Trophoblast cell (in vitro differentiated cells and primary cell): Measurements from ENCODE around the gene CNNM2.
"Not testable (repeated sequence)": the region's sequence is repeated elsewhere in the genome, so short reads cannot be mapped to it uniquely, and the experiment has no call there.

Source experiments
- DNase-seq, 2 donors: peaks; one replicate each; pipeline ENCODE4 v3.0.0-alpha.2; 2016
- H2AFZ ChIP-seq: 2 replicates; pipeline ENCODE4 v1.6.1; 2013; ENCODE audit warnings: low read length, moderate library complexity, mild to moderate bottlenecking; ENCODE audit not compliant: insufficient read depth, poor library complexity
- H2AK5ac ChIP-seq: 2 replicates; pipeline ENCODE4 v1.6.1; 2013; ENCODE audit warnings: mild to moderate bottlenecking, low read length
- H2BK120ac ChIP-seq: 2 replicates; pipeline ENCODE4 v1.6.1; 2013; ENCODE audit warnings: low read length, mild to moderate bottlenecking, moderate library complexity; ENCODE audit not compliant: insufficient read depth, poor library complexity
- H2BK12ac ChIP-seq: 2 replicates; pipeline ENCODE4 v1.6.1; 2013; ENCODE audit warnings: mild to moderate bottlenecking, low read length, moderate library complexity
- H2BK5ac ChIP-seq: 2 replicates; pipeline ENCODE4 v1.6.1; 2013; ENCODE audit warnings: low read length, low read depth, moderate library complexity, mild to moderate bottlenecking; ENCODE audit not compliant: poor library complexity
- H3K14ac ChIP-seq: 2 replicates; pipeline ENCODE4 v1.6.1; 2013; ENCODE audit warnings: mild to moderate bottlenecking, low read length
- H3K18ac ChIP-seq: 2 replicates; pipeline ENCODE4 v1.6.1; 2013; ENCODE audit warnings: mild to moderate bottlenecking, low read length
- H3K23ac ChIP-seq: 2 replicates; pipeline ENCODE4 v1.6.1; 2013; ENCODE audit warnings: low read length
- H3K27ac ChIP-seq: 2 replicates; pipeline ENCODE4 v1.5.1; 2013; ENCODE audit warnings: low read depth, mild to moderate bottlenecking, inconsistent platforms, low read length, moderate library complexity
- H3K27me3 ChIP-seq: 2 replicates; pipeline ENCODE4 v1.6.1; 2013; ENCODE audit warnings: inconsistent platforms, mild to moderate bottlenecking, low read length, moderate library complexity; ENCODE audit not compliant: insufficient read depth
- H3K36me3 ChIP-seq, 2 experiments: 1 replicate in 1 of 2; 2 replicates in 1 of 2; pipeline ENCODE4 v1.6.1; 2013; ENCODE audit warnings: low read length in 2 of 2, mild to moderate bottlenecking in 2 of 2, moderate library complexity in 1 of 2; ENCODE audit not compliant: insufficient read depth in 2 of 2, control insufficient read depth in 1 of 2
- H3K4ac ChIP-seq: 2 replicates; pipeline ENCODE4 v1.6.1; 2013; ENCODE audit warnings: low read depth, mild to moderate bottlenecking, low read length, moderate library complexity
- H3K4me1 ChIP-seq, 2 experiments: 1 replicate in 1 of 2; 2 replicates in 1 of 2; pipeline ENCODE4 v1.6.1; 2013; ENCODE audit warnings: low read length in 2 of 2, mild to moderate bottlenecking in 2 of 2, moderate library complexity in 1 of 2; ENCODE audit not compliant: insufficient read depth in 2 of 2, control insufficient read depth in 1 of 2
- H3K4me2 ChIP-seq: 2 replicates; pipeline ENCODE4 v1.6.1; 2013; ENCODE audit warnings: inconsistent platforms, mild to moderate bottlenecking, low read length, moderate library complexity
- H3K4me3 ChIP-seq: 2 replicates; pipeline ENCODE4 v1.5.1; 2013; ENCODE audit warnings: mild to moderate bottlenecking, low read depth, low read length, inconsistent platforms
- H3K79me1 ChIP-seq: one replicate; pipeline ENCODE4 v1.6.1; 2013; ENCODE audit warnings: low read length
- H3K79me2 ChIP-seq: 2 replicates; pipeline ENCODE4 v1.6.1; 2013; ENCODE audit warnings: low read length, mild to moderate bottlenecking; ENCODE audit not compliant: control insufficient read depth, insufficient read depth, poor library complexity
- H3K9ac ChIP-seq: 2 replicates; pipeline ENCODE4 v1.6.1; 2013; ENCODE audit warnings: mild to moderate bottlenecking, low read length
- H3K9me3 ChIP-seq: 2 replicates; pipeline ENCODE4 v1.6.1; 2013; ENCODE audit warnings: low read depth, mild to moderate bottlenecking, control low read depth, inconsistent platforms, low read length; ENCODE audit not compliant: insufficient read depth
- H4K12ac ChIP-seq: 2 replicates; pipeline ENCODE4 v1.6.1; 2013; ENCODE audit warnings: low read depth, mild to moderate bottlenecking, low read length, moderate library complexity
- H4K8ac ChIP-seq: 2 replicates; pipeline ENCODE4 v1.6.1; 2013; ENCODE audit warnings: low read depth, mild to moderate bottlenecking, low read length, moderate library complexity
- H4K91ac ChIP-seq: one replicate; pipeline ENCODE4 v1.6.1; 2013; ENCODE audit warnings: low read depth, mild to moderate bottlenecking, low read length, moderate library complexity
- WGBS: extraction: QIAGEN DNeasy Blood & Tissue Kit; methylation state at CpG from one replicate; pipeline ENCODE4 v1.1.7; 2013; ENCODE audit warnings: missing lambda C conversion rate; ENCODE audit not compliant: insufficient read length, insufficient coverage; ENCODE audit errors: extremely low coverage; 5-methylcytosine and 5-hydroxymethylcytosine counted together

Gene CNNM2

GRCh38 chr10:102926842-102927241 lies 8.7 kb downstream of the CNNM2 start:
- no peak overlapping the region for H3K4ac ChIP-seq
- WGBS = no CpG with 5 or more reads among the region's 6 CpGs
- no peak overlapping the region for H3K14ac ChIP-seq
- no peak overlapping the region for H2BK5ac ChIP-seq
- no peak overlapping the region for H2BK12ac ChIP-seq
- peaks cover 0 to 2% of the 10 kb centered on the region in 2 experiments for H3K36me3 ChIP-seq
- H2BK120ac ChIP-seq = no peak overlapping the region
- no peaks in the 10 kb centered on the region for H3K79me1 ChIP-seq
- no peak overlapping the region for H3K4me3 ChIP-seq
- no peaks in the 10 kb centered on the region for H3K79me2 ChIP-seq
- DNase-seq = no peak
- H4K12ac ChIP-seq = no peak overlapping the region
- no peaks in the 10 kb centered on the region for H3K4me1 ChIP-seq
- no peak overlapping the region for H4K8ac ChIP-seq
- H3K9me3 ChIP-seq = no peaks in the 10 kb centered on the region
- H3K4me2 ChIP-seq = no peak overlapping the region
- H3K23ac ChIP-seq = no peak overlapping the region
- no peak overlapping the region for H3K18ac ChIP-seq
- H3K9ac ChIP-seq = no peak overlapping the region
- no peaks in the 10 kb centered on the region for H3K27me3 ChIP-seq
- H2AFZ ChIP-seq = no peak overlapping the region
- H3K27ac ChIP-seq = no peak overlapping the region
- no peak overlapping the region for H2AK5ac ChIP-seq
- H4K91ac ChIP-seq = no peak overlapping the region

GRCh38 chr10:102927311-102928010 lies 9.4 kb downstream of the CNNM2 start:
- WGBS = no CpG with 5 or more reads among the region's 12 CpGs
- H3K18ac ChIP-seq = no peak overlapping the region
- H3K27ac ChIP-seq = no peak overlapping the region
- no peaks in the 10 kb centered on the region for H3K9me3 ChIP-seq
- no peak overlapping the region for H2BK12ac ChIP-seq
- no peaks in the 10 kb centered on the region for H3K79me2 ChIP-seq
- no peak overlapping the region for H2BK5ac ChIP-seq
- no peaks in the 10 kb centered on the region for H3K27me3 ChIP-seq
- no peak overlapping the region for H3K4ac ChIP-seq
- no peak overlapping the region for H3K14ac ChIP-seq
- H3K4me2 ChIP-seq = no peak overlapping the region
- no peak overlapping the region for H2BK120ac ChIP-seq
- H3K9ac ChIP-seq = no peak overlapping the region
- no peak overlapping the region for H4K12ac ChIP-seq
- DNase-seq = no peak
- H3K23ac ChIP-seq = no peak overlapping the region
- no peak overlapping the region for H2AFZ ChIP-seq
- no peak overlapping the region for H4K91ac ChIP-seq
- H3K79me1 ChIP-seq = no peaks in the 10 kb centered on the region
- H3K4me3 ChIP-seq = no peak overlapping the region
- no peak overlapping the region for H2AK5ac ChIP-seq
- H3K36me3 ChIP-seq = peaks cover 0 to 2% of the 10 kb centered on the region in 2 experiments
- H3K4me1 ChIP-seq = no peaks in the 10 kb centered on the region
- no peak overlapping the region for H4K8ac ChIP-seq

GRCh38 chr10:102928442-102928841 lies 10.3 kb downstream of the CNNM2 start:
- not testable (repeated sequence) for H3K14ac ChIP-seq, H3K79me2 ChIP-seq, DNase-seq, H3K4ac ChIP-seq, H4K91ac ChIP-seq, H3K4me2 ChIP-seq, H3K4me3 ChIP-seq, H2BK5ac ChIP-seq, H4K8ac ChIP-seq, H3K9me3 ChIP-seq, H2AK5ac ChIP-seq, H3K18ac ChIP-seq, H3K9ac ChIP-seq, H2AFZ ChIP-seq, H3K23ac ChIP-seq, H3K36me3 ChIP-seq, H2BK120ac ChIP-seq, H4K12ac ChIP-seq, H3K4me1 ChIP-seq, H2BK12ac ChIP-seq, H3K27me3 ChIP-seq, H3K27ac ChIP-seq, H3K79me1 ChIP-seq
- WGBS = no CpG with 5 or more reads among the region's 5 CpGs

DNA sequence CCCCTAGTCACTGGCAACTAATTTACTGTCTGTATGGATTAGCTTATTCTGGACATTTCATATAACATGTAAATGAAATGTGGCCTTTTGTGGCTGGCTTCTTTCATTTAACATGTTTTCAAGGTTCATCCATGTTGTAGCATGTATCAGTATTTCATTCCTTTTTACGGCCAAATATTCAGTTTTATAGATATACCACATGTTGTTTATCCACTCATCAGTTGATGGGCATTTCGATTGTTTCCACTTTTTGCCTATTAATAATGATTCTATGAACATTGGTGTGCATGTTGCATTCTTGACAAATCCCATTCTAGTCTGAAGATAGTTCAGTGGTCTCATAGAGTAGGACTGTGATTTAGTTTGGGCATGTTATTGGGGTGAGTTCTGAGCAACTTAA lies 12.6 kb downstream of the CNNM2 start:
- H2AK5ac ChIP-seq = no peak overlapping the region
- H4K8ac ChIP-seq = no peak overlapping the region
- H3K36me3 ChIP-seq = peaks cover 0 to 2% of the 10 kb centered on the region in 2 experiments
- DNase-seq = no peak
- no peak overlapping the region for H3K18ac ChIP-seq
- no peak overlapping the region for H3K14ac ChIP-seq
- no peak overlapping the region for H2BK12ac ChIP-seq
- no peak overlapping the region for H3K4me2 ChIP-seq
- H3K4me1 ChIP-seq = no peaks in the 10 kb centered on the region
- no CpG with 5 or more reads among the region's 2 CpGs for WGBS
- no peak overlapping the region for H2BK120ac ChIP-seq
- H3K9ac ChIP-seq = no peak overlapping the region
- no peaks in the 10 kb centered on the region for H3K27me3 ChIP-seq
- no peak overlapping the region for H3K4ac ChIP-seq
- H3K9me3 ChIP-seq = no peaks in the 10 kb centered on the region
- H3K79me1 ChIP-seq = no peaks in the 10 kb centered on the region
- no peak overlapping the region for H3K23ac ChIP-seq
- H4K91ac ChIP-seq = no peak overlapping the region
- no peak overlapping the region for H3K4me3 ChIP-seq
- no peak overlapping the region for H4K12ac ChIP-seq
- H3K79me2 ChIP-seq = no peaks in the 10 kb centered on the region
- H3K27ac ChIP-seq = no peak overlapping the region
- no peak overlapping the region for H2BK5ac ChIP-seq
- H2AFZ ChIP-seq = no peak overlapping the region
